ENCODE results near the gene KLRC4.
"Not testable (repeated sequence)": the region's sequence is repeated elsewhere in the genome, so short reads cannot be mapped to it uniquely, and the experiment has no call there.

Gene KLRC4

GRCh38 chr12:10409392-10409791 is at the start of gene KLRC4:
Gene KLRC4, minus strand, starts transcription at chr12:10409757. Its CDS starts 182 bp downstream, at chr12:10409575.
- peak; percentile 18 for DNase-seq (ENCODE audit: low read depth)

GRCh38 chr12:10457760-10458159 is 48.2 kb upstream of the KLRC4 start:
- Histone ChIP-seq H3K4me3 (ENCODE audit: low read length) (no peak overlapping the region), H3K36me3 (ENCODE audit: control insufficient read depth, insufficient read depth, low read length, severe bottlenecking) (no peaks in the 10 kb centered on the region), H3K9ac (ENCODE audit: low read length) (no peak overlapping the region), H3K4me1 (ENCODE audit: control insufficient read depth, insufficient read depth, low read length) (no peaks in the 10 kb centered on the region), H3K27me3 (replicated peaks; ENCODE audit: control insufficient read depth, insufficient read depth, low read length) (no peaks in the 10 kb centered on the region), H3K9me3 (ENCODE audit: control insufficient read depth, low read length) (peaks cover 34% of the 10 kb centered on the region)
- DNase-seq (ENCODE audit: low read depth), result no peak

More at GRCh38 chr12:10409392-10409791, at the start of gene KLRC4:
- Histone ChIP-seq H3K4me1 (ENCODE audit: control insufficient read depth, insufficient read depth, low read length) (no peaks in the 10 kb centered on the region), H3K4me3 (ENCODE audit: low read length) (no peak within 1 kb of the TSS), H3K36me3 (ENCODE audit: control insufficient read depth, insufficient read depth, low read length, severe bottlenecking) (no peaks in the 10 kb centered on the region), H3K27me3 (replicated peaks; ENCODE audit: control insufficient read depth, insufficient read depth, low read length) (no peaks in the 10 kb centered on the region), H3K9ac (ENCODE audit: low read length) (no peak within 1 kb of the TSS), H3K9me3 (ENCODE audit: control insufficient read depth, low read length) (peaks cover 8% of the 10 kb centered on the region)

GRCh38 chr12:10456856-10457255 is 47.3 kb upstream of the KLRC4 start:
- peaks cover 30% of the 10 kb centered on the region for H3K9me3 ChIP-seq (ENCODE audit: control insufficient read depth, low read length)
- H3K9ac ChIP-seq (ENCODE audit: low read length), result no peak overlapping the region
- H3K27me3 ChIP-seq (replicated peaks; ENCODE audit: control insufficient read depth, insufficient read depth, low read length), result no peaks in the 10 kb centered on the region
- H3K4me3 ChIP-seq (ENCODE audit: low read length), result no peak overlapping the region
- no peaks in the 10 kb centered on the region for H3K36me3 ChIP-seq (ENCODE audit: control insufficient read depth, insufficient read depth, low read length, severe bottlenecking)
- H3K4me1 ChIP-seq (ENCODE audit: control insufficient read depth, insufficient read depth, low read length), result no peaks in the 10 kb centered on the region
- DNase-seq (ENCODE audit: low read depth), result no peak

GRCh38 chr12:10455766-10456165 is 46.2 kb upstream of the KLRC4 start:
- DNase-seq (ENCODE audit: low read depth), result no peak
- Histone ChIP-seq H3K36me3 (ENCODE audit: control insufficient read depth, insufficient read depth, low read length, severe bottlenecking) (no peaks in the 10 kb centered on the region), H3K4me3 (ENCODE audit: low read length) (no peak overlapping the region), H3K4me1 (ENCODE audit: control insufficient read depth, insufficient read depth, low read length) (no peaks in the 10 kb centered on the region), H3K27me3 (replicated peaks; ENCODE audit: control insufficient read depth, insufficient read depth, low read length) (no peaks in the 10 kb centered on the region), H3K9ac (ENCODE audit: low read length) (no peak overlapping the region), H3K9me3 (ENCODE audit: control insufficient read depth, low read length) (peaks cover 30% of the 10 kb centered on the region)

GRCh38 chr12:10454531-10454930 is 45.0 kb upstream of the KLRC4 start:
- Histone ChIP-seq H3K36me3 (ENCODE audit: control insufficient read depth, insufficient read depth, low read length, severe bottlenecking) (no peaks in the 10 kb centered on the region), H3K9me3 (ENCODE audit: control insufficient read depth, low read length) (peaks cover 30% of the 10 kb centered on the region)

GRCh38 chr12:10453156-10453555 is 43.6 kb upstream of the KLRC4 start, which contains the start of gene KLRC1:
Gene KLRC1, minus strand, starts transcription at chr12:10453377. Its CDS starts 2,221 bp downstream, at chr12:10451156.
- Histone ChIP-seq H3K4me3 (ENCODE audit: low read length) (no peak within 1 kb of the TSS), H3K9me3 (ENCODE audit: control insufficient read depth, low read length) (peaks cover 26% of the 10 kb centered on the region), H3K36me3 (ENCODE audit: control insufficient read depth, insufficient read depth, low read length, severe bottlenecking) (no peaks in the 10 kb centered on the region), H3K9ac (ENCODE audit: low read length) (no peak within 1 kb of the TSS), H3K4me1 (ENCODE audit: control insufficient read depth, insufficient read depth, low read length) (no peaks in the 10 kb centered on the region), H3K27me3 (replicated peaks; ENCODE audit: control insufficient read depth, insufficient read depth, low read length) (no peaks in the 10 kb centered on the region)
- no peak for DNase-seq (ENCODE audit: low read depth)

More at GRCh38 chr12:10454531-10454930, 45.0 kb upstream of the KLRC4 start:
- no peaks in the 10 kb centered on the region for H3K27me3 ChIP-seq (replicated peaks; ENCODE audit: control insufficient read depth, insufficient read depth, low read length)
- no peak overlapping the region for H3K9ac ChIP-seq (ENCODE audit: low read length)
- no peaks in the 10 kb centered on the region for H3K4me1 ChIP-seq (ENCODE audit: control insufficient read depth, insufficient read depth, low read length)
- no peak for DNase-seq (ENCODE audit: low read depth)
- no peak overlapping the region for H3K4me3 ChIP-seq (ENCODE audit: low read length)

GRCh38 chr12:10448236-10448635 is 38.7 kb upstream of the KLRC4 start:
- H3K4me1 ChIP-seq (ENCODE audit: control insufficient read depth, insufficient read depth, low read length), result no peaks in the 10 kb centered on the region
- no peak for DNase-seq (ENCODE audit: low read depth)
- H3K9me3 ChIP-seq (ENCODE audit: control insufficient read depth, low read length), result no peaks in the 10 kb centered on the region

GRCh38 chr12:10446052-10446451 is 36.5 kb upstream of the KLRC4 start:
- H3K9ac ChIP-seq (ENCODE audit: low read length); DNase-seq (ENCODE audit: low read depth); H3K9me3 ChIP-seq (ENCODE audit: control insufficient read depth, low read length); H3K4me3 ChIP-seq (ENCODE audit: low read length); H3K4me1 ChIP-seq (ENCODE audit: control insufficient read depth, insufficient read depth, low read length); H3K27me3 ChIP-seq (replicated peaks; ENCODE audit: control insufficient read depth, insufficient read depth, low read length); H3K36me3 ChIP-seq (ENCODE audit: control insufficient read depth, insufficient read depth, low read length, severe bottlenecking): not testable (repeated sequence)

More at GRCh38 chr12:10448236-10448635, 38.7 kb upstream of the KLRC4 start:
- Histone ChIP-seq H3K4me3 (ENCODE audit: low read length) (no peak overlapping the region), H3K27me3 (replicated peaks; ENCODE audit: control insufficient read depth, insufficient read depth, low read length) (no peaks in the 10 kb centered on the region), H3K9ac (ENCODE audit: low read length) (no peak overlapping the region), H3K36me3 (ENCODE audit: control insufficient read depth, insufficient read depth, low read length, severe bottlenecking) (no peaks in the 10 kb centered on the region)

- H3K36me3 ChIP-seq (ENCODE audit: control insufficient read depth, insufficient read depth, low read length, severe bottlenecking); H3K4me1 ChIP-seq (ENCODE audit: control insufficient read depth, insufficient read depth, low read length): not testable (repeated sequence)
Observed at GRCh38 chr12:10441144-10441543, 31.6 kb upstream of the KLRC4 start.

GRCh38 chr12:10439608-10440274 is 30.2 kb upstream of the KLRC4 start:
- not testable (repeated sequence) for H3K9ac ChIP-seq (ENCODE audit: low read length); H3K9me3 ChIP-seq (ENCODE audit: control insufficient read depth, low read length); H3K27me3 ChIP-seq (replicated peaks; ENCODE audit: control insufficient read depth, insufficient read depth, low read length); H3K4me3 ChIP-seq (ENCODE audit: low read length); H3K4me1 ChIP-seq (ENCODE audit: control insufficient read depth, insufficient read depth, low read length); H3K36me3 ChIP-seq (ENCODE audit: control insufficient read depth, insufficient read depth, low read length, severe bottlenecking); DNase-seq (ENCODE audit: low read depth)

More at GRCh38 chr12:10441144-10441543, 31.6 kb upstream of the KLRC4 start:
- not testable (repeated sequence) for H3K9me3 ChIP-seq (ENCODE audit: control insufficient read depth, low read length); H3K4me3 ChIP-seq (ENCODE audit: low read length); H3K9ac ChIP-seq (ENCODE audit: low read length); H3K27me3 ChIP-seq (replicated peaks; ENCODE audit: control insufficient read depth, insufficient read depth, low read length); DNase-seq (ENCODE audit: low read depth)

- H3K4me1 ChIP-seq (ENCODE audit: control insufficient read depth, insufficient read depth, low read length); H3K36me3 ChIP-seq (ENCODE audit: control insufficient read depth, insufficient read depth, low read length, severe bottlenecking); H3K9me3 ChIP-seq (ENCODE audit: control insufficient read depth, low read length); H3K27me3 ChIP-seq (replicated peaks; ENCODE audit: control insufficient read depth, insufficient read depth, low read length); DNase-seq (ENCODE audit: low read depth); H3K9ac ChIP-seq (ENCODE audit: low read length); H3K4me3 ChIP-seq (ENCODE audit: low read length): not testable (repeated sequence)
Observed at GRCh38 chr12:10437601-10438000, 28.0 kb upstream of the KLRC4 start.

- not testable (repeated sequence) for H3K4me3 ChIP-seq (ENCODE audit: low read length); H3K9ac ChIP-seq (ENCODE audit: low read length); H3K9me3 ChIP-seq (ENCODE audit: control insufficient read depth, low read length); H3K27me3 ChIP-seq (replicated peaks; ENCODE audit: control insufficient read depth, insufficient read depth, low read length); H3K4me1 ChIP-seq (ENCODE audit: control insufficient read depth, insufficient read depth, low read length); H3K36me3 ChIP-seq (ENCODE audit: control insufficient read depth, insufficient read depth, low read length, severe bottlenecking)
- peak; percentile 3 for DNase-seq (ENCODE audit: low read depth)
Observed at GRCh38 chr12:10435816-10436215, 26.3 kb upstream of the KLRC4 start, which contains the start of gene KLRC2. Gene KLRC2, minus strand, starts transcription at chr12:10436010. Its CDS starts 24 bp downstream, at chr12:10435986.
